Stimulated activated CD4-positive, alpha-beta T cell treated with anti-CD3 and anti-CD28 coated beads, Interleukin-15, amount 100 ng/mL, for 1 hour (primary cell): ENCODE results near the gene HGFAC.
A peak's percentile ranks its signal among the peaks of the same experiment; 100 is the strongest.
"Not testable (repeated sequence)": the region's sequence is repeated elsewhere in the genome, so short reads cannot be mapped to it uniquely, and the experiment has no call there.

ENCODE experiments used
- DNase-seq, 2 donors: peaks; one replicate each; pipeline ENCODE4 v3.0.0-alpha.2; 2020; ENCODE audit warnings: low read depth in 1 of 2, low spot score in 1 of 2

The HGFAC gene

DNA sequence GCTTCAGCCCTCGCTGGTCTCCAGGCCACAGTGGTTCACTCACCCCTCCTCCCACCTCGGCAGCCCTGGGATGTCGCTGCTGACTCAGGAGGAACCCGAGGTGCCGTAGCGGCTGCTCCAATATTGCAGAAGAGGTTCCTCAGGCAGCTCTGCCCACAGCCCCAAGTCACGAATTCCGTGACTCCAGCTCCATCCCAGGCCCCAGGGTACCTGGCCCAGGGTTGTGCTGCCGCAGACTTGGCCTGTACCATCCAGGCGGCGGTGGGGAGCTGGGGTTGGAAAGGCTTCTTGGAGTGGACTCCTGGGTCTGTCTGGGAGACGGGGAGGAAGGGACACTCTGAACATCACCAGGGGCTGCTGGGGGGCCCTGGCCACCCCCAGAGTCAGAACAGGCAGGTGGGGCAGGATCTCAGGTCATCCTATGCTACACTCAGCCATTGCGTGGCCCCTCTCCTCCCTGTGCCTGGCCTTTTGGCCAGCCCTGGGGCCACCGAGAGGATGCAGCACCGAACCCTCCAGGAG is 728 bp upstream of the HGFAC start:
- DNase-seq: no peak

DNA sequence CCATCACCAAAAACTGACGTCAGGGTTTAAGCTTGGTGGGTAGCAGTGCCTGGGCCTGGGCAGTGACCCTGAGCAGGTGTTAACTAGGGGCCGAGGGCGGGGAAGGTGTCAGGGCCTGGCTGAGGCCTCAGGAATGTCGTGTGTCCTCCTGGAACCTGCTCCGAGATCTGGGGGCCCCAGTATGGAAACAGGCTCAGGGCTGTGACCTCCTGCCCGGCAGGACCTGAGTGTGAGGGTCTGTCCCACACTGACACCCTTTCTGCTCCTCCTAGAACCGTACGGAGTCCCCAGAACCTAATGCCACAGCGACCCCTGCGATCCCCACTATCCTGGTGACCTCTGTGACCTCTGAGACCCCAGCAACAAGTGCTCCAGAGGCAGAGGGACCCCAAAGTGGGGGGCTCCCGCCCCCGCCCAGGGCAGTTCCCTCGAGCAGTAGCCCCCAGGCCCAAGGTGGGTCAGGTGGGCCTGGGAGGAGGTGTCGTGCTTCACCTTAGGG is 741 bp downstream of the HGFAC start:
- DNase-seq: no peak

DNA sequence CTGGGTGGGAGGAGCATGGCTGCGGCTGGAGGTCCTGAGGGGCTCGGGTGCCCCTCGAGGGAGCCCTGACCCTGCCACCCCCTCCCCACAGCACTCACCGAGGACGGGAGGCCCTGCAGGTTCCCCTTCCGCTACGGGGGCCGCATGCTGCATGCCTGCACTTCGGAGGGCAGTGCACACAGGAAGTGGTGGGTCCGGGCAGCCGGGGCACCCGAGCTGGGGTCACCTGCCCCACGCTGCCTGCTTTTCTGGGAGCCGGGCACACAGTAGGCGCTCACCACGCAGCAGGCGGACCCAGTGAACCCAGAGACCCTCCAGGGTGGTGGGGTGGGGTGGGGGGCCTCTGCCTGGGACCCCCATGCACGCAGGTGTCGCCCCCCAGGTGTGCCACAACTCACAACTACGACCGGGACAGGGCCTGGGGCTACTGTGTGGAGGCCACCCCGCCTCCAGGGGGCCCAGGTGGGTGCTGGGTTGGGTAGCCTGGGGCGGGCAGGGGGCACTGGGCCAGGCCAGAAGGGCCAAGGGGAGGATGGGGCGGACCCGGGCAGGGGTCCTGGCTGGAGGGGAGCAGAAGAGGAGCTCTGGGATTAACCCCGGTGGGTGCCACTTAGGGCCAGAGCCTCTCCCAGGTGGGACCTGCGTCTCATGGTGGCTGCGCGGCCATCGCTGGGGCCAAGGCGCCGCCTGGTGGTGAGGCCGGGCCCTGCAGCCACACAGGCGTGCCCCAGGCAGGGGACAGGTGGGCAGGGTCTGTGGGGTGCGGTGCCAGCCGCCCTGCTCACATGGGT is 1.4 kb downstream of the HGFAC start:
- DNase-seq: peak; percentile 31 to 56

DNA sequence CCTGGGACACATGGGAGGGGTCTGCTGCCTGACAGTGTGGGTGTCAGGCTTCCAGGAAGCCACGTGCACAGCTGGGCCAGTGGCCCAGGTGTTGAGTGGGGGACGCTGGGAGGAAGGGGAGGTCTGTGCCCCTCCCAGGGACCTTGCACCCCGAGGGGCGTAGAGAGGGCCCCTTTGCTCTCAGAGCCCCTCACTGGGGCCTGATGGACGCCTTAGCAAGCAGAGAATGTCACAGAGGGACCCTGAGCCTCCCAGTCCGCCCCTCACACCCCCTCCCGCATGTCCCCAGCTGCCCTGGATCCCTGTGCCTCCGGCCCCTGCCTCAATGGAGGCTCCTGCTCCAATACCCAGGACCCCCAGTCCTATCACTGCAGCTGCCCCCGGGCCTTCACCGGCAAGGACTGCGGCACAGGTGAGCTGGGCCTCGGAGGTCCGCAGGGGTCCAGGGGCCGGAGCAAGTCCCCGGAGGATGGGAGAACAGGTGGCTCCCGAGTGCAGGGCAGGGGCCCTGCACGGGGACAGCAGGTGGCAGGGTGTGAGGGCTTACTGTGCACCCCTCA is 2.1 kb downstream of the HGFAC start:
- DNase-seq: no peak

DNA sequence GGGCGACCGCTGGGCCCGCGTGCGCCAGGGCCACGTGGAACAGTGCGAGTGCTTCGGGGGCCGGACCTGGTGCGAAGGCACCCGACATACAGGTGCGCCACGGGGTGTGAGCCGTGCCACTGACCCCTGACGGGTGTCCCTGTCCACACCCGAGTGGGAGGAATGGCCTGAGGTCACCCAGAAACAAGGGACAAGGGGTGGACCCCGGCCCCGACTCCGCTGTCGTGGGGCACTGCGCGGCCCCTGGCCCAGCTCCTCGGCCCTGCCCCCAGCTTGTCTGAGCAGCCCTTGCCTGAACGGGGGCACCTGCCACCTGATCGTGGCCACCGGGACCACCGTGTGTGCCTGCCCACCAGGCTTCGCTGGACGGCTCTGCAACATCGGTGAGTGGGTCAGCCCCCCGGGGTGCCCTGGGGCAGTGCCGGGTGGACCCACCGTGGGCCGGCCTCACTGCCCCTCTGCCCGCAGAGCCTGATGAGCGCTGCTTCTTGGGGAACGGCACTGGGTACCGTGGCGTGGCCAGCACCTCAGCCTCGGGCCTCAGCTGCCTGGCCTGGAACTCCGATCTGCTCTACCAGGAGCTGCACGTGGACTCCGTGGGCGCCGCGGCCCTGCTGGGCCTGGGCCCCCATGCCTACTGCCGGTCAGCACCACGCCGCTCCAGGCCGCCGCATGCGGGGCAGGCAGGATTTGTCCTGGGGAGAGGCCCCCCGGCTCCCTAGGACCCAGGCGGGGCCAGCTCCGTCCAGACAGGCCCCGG is 2.8 kb downstream of the HGFAC start:
- no peak for DNase-seq

DNA sequence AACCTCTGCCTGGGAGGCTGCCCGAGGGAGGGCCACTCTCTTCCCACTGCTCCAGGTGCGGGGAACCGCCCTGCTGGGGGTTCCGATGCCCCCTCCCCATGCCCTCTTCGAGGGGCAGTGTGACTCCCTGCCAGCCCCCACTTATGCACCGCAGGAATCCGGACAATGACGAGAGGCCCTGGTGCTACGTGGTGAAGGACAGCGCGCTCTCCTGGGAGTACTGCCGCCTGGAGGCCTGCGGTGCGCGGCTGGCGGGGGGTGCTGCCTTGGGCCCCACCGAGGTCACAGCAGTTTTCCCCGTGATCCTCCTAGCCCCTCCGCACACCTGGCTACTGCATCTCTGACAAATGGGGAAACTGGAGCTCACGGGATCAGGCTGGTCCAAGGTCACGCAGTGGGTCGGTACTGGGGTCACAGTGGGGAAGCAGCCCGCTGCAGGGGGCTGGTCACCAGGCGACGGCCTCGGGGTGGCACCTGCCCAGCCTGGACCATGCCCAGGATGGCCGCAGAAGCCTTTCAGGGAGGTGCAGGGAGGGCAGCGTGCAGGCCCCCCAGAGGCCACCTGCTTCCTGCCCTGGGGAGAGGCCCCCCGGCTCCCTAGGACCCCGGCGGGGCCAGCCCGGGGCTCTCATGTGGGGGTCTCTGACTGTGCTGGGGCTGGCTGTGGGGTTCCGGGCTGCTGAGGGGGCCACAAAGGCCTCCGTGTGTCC is 3.5 kb downstream of the HGFAC start:
- no peak for DNase-seq

DNA sequence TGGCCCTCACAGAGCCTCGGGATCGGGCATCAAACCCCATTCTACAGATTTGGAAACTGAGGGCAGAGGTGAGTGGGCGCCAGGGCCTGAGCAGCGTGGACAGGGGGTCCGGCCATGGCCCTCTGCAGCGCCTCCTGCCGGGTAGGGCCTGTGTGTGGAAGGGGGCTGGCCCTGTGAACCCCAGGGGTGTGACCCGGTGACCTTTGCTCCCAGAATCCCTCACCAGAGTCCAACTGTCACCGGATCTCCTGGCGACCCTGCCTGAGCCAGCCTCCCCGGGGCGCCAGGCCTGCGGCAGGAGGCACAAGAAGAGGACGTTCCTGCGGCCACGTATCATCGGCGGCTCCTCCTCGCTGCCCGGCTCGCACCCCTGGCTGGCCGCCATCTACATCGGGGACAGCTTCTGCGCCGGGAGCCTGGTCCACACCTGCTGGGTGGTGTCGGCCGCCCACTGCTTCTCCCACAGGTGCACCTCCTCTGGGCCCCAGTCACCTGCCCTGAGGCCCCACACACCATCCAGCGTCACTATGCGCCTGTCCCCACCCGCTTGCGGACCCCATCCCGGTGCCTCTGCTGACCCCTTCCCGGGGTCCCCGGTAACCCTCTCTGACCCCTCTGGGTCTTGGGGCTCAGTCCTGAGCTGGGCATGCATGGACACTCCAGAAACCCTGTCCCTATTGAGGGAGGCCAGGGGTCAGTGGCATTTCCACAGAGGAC is 4.2 kb downstream of the HGFAC start:
- no peak for DNase-seq

DNA sequence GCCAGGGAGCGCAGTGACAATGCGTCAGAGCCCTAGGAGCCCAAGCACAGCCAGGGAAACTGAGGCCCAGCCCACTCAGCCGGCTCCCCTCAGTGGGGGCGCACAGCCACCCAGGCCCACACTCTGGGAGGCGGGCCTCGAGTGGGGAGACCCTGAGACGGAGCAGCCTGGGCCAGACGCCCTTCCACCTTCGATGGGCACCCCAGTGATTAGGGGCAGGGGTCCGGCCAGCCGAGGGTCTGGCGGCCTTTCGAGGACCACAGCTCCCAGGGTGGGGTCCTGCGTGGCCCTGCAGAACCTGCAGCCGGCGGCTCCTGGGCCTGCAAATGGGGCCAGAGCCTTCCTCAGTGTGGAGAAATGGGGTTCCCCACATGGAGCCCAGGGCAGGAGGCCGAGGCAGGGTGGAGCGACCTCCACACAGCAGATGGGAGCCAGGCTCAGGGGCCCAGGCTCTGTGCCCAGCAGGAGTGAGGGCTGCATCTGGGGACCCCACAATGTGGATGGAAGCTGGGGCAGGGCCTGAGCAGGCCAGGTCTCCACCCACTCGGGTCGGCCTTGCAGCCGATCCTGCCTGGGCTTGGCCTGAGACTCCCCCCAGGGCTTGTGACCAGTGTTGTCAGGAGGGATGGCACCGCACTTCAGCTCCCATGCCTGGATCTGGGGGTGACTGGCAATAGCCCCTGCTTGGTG is 5.0 kb downstream of the HGFAC start:
- no peak for DNase-seq

DNA sequence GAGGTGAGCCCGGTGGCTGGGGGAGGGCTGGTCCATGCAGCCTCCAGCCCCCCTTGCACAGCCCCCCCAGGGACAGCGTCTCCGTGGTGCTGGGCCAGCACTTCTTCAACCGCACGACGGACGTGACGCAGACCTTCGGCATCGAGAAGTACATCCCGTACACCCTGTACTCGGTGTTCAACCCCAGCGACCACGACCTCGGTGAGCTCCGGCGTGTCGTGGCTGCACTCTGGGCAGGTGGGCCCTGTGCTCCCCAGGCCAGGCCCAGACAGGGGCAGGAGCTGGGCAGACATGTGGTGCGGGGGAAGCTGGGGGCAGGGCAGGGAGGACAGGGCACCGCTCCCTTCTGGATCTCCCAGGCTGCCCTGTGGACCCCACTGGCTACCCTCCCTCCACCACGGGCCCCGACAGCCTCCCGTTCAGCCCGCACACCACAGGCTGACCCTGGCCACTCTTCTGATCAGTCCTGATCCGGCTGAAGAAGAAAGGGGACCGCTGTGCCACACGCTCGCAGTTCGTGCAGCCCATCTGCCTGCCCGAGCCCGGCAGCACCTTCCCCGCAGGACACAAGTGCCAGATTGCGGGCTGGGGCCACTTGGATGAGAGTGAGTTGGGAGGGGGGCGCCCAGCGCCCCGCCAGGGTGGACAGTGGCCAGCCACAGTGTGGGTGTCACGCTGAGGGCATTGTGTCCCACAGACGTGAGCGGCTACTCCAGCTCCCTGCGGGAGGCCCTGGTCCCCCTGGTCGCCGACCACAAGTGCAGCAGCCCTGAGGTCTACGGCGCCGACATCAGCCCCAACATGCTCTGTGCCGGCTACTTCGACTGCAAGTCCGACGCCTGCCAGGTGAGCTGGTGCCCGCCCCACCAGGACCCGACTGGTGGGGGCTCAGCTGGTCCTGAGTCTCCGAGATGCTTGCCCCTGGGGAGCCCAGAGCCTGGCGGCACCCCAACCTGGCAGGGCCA is 5.9 kb downstream of the HGFAC start:
- DNase-seq: no peak

DNA sequence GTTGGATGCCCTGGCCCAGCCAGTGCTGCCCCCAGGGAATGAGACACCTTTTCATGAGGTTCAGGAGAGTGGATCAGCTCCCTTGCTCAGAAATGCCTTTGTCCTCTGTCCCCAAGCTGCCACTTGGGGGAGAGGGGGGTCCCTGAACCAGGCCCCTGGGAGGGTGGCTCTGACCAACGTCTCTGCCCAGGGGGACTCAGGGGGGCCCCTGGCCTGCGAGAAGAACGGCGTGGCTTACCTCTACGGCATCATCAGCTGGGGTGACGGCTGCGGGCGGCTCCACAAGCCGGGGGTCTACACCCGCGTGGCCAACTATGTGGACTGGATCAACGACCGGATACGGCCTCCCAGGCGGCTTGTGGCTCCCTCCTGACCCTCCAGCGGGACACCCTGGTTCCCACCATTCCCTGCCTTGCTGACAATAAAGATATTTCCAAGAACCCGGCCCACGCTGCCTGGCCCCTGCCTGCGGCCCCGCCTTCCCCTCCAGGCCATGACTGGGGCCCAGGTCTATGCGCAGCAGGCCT is 7.3 kb downstream of the HGFAC start:
- DNase-seq: no peak

DNA sequence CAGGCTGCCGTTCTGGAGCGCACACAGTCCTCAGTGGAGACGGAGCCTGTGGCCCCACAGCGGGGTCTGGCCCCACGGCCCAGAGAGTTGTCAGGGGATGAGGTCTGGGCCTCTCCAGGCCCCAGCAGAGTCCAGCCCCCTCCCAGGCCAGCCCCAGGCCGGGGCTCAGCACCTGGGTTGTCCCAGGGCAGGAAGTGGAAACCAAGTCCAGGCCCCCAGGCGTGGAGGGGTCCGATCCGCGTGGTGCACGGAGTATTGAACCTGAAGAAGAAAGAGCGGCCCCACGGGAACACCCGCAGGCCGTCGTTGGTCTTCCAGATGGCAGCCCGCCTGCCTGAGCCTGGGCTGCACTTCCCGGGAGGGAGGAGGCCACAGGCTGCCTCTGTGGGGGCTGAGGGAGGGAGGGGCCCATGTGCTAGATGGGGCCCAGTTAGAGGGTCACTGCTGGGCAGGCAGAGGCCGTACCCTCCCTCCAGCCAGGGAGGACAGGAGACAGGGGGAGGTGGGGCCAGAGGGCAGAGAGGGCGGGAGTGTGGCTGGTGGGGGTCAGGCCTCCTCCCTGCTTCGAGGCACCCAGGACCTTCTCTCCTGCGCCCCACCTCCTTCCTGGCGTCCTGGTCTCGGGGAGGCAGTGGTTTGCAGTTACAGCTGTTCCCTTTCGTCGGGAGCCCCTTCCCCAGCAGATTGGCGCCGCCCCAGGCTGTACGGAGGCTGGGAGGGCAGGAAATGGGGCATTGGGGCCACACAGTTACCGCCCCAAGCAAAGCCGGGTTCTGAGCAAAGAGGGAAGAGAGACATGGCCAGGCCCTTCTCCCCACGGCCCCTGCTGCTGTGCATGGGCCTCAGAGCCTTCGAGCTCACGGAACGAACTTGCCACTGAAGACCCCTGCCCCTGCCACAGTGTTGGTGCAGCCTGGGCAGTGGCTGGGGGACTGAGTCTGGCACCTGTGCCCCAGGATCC is 8.1 kb downstream of the HGFAC start:
- no peak for DNase-seq

DNA sequence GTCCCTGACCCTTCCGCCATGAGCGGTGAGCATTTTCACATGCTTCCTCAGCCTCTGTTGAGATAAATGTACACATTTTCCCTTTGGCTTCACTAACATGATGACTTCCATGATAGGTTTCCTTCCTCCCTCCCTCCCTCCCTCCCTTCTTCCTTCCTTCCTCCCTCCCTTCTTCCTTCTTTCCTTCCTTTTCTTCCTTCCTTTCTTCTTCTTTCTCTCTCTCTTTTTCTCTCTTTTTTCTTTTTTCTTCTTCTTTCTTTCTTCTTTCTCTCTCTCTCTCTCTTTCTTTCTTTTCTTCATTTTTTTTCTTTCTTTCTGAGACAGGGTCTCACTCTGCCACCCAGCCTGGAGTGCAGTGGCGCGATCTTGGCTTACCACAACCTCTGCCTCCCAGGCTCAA is 8.9 kb downstream of the HGFAC start:
- DNase-seq: no peak

DNA sequence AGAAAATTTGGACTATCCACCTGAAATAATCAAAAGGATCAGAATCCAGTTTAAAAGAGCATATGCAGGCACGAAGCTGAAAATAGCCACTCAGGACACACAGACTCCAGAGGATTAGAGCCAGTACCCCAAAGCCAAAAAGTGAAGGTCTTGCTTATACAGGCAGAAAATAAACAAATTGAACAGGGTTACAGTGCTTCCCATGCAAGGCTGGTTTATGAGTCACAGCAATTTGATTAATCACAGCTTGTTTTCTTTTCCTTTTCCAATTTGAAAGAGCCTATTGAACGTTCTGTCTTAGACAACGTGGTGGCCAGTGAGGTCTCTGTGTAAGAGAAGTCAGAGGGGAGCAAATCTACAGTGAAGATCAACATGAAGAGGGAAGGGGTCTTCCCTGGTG is 10.2 kb downstream of the HGFAC start:
- DNase-seq: no peak

DNA sequence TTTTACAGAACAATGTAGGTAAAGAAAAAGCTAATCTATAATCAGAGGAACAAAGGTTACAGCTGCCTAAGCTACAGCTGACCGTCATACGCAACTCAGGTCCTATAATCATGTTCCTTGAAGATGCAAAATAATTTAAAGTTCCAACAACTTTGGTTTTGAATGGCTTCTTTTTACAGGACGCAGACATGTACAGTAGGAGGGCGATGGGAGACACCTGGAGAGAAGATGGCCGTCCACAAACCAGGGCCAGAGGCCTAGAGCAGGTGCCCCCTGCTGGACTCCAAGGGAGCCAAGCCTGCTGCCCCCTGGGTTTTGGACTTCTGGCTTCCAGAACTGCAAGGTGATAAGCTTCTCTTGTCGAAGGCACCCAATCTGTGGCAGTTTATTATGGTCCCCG is 10.6 kb downstream of the HGFAC start:
- DNase-seq: no peak

DNA sequence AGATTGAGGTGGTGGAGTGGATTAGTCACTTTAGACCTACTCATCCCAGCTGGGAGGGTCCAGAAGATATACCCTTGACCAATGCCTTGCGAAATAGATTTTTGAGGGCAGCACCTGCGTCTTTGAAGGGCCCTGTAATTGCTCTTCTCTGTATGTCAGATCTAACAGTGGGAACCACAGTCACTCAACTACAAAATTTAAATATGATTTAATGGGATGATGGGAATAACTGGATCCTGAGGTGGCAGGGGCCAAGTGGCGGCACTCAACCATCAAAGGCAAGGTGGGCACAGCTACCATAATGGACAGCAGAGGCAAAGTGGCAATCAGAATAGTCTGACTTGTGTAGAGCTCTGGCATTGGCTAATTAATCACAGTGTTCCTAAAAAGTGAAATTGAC is 13.8 kb downstream of the HGFAC start:
- not testable (repeated sequence) for DNase-seq

DNA sequence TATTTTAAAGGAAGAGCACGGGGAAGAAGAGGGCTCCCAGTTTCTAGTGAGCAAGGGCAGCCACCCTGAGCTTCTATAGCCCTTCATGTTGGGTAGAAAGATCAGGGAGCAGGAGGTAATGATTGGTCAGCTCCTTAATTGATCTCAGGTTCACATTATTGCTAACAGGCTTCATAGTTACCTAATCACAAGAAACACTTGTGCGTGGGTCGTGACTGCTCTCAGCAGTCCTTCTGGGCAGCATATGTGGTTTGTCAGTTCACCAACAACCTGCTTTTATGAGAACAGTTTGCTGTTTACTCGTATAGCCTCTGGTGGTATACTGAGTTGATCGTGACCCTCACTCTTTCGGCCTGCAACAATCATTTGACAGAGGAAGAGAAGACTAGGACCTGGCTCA is 16.6 kb downstream of the HGFAC start:
- DNase-seq: no peak

DNA sequence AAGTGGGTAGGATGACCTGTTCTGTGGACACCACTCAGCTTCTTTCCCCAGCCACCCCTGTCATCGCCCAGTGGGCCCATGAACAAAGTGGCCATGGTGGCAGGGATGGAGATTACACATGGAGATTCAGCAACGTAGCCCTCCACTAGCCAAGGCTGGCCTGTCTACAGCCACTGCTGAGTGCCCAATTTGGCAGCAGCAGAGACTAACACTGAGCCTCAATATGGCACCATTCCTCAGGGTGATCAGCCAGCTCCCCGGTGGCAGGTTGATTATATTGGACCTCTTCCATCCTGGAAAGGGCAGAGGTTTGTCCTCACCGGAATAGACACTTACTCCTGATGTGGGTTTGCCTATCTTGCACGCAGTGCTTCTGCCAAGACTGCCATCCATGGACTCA is 17.4 kb downstream of the HGFAC start:
- not testable (repeated sequence) for DNase-seq

DNA sequence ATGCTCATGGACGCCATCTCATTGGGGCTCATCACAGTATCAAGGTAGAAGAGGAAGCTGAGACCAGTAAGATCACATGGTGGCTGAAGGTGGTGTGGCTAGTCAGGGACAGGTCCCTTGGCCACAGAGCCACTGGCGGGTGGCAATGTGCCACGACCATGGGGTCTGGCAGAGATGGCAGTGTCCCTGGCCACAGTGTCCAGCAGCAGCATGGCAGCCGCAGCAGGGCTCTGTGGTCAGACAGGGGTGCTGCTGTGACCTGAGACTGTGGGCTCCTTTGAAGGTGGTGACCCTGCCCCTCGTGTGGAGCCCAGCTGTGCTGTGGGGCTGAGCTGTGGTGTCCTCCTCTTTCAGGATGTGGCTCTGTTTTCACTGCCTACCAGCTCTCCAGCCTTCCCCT is 19.2 kb downstream of the HGFAC start:
- DNase-seq: no peak
